HepG2 (cell line): Measurements from ENCODE around the gene CPA2. TPM values are rescaled to one million over a fixed set of nuclear protein-coding genes. Genes with fewer than 3 reads are reported as not detected.
A peak's percentile ranks its signal among the peaks of the same experiment; 100 is the strongest.

Experiments
- ATAC-seq: fragments of 200-7000 bp; cut with Tn5 transposase; 3 replicates; pipeline ENCODE4 v1.9.1; 2020; ENCODE audit warnings: mild to moderate bottlenecking, moderate library complexity
- BruUV-seq: library from RNA; stranded (reverse); fragments of 400-500 nt; replicated peaks from 2 replicates; lab custom pipeline; 2021; lab: Mats Ljungman, UMichigan
- CTCF ChIA-PET: fragments of 300-600 bp; formaldehyde crosslinking; extraction: SDS; loops from one replicate; lab custom pipeline; 2021; ENCODE audit warnings: low total read pairs, inconsistent platforms, low intra/inter-chr PET ratio; lab: Yijun Ruan, JAX
- POLR2A ChIA-PET: fragments of 350-600 bp; sonication (Branson Sonifier 250); formaldehyde crosslinking; loops from one replicate; lab custom pipeline; 2020; ENCODE audit warnings: antibody characterized with exemption, inconsistent platforms; lab: Yijun Ruan, JAX
- DNase-seq: peaks from one replicate; pipeline ENCODE4 v3.0.0-alpha.2; 2015; ENCODE audit warnings: low spot score
- FAIRE-seq: peaks from 3 replicates; lab custom pipeline; 2011; peaks lifted over from hg19 to GRCh38; lab: Jason Lieb, UNC
- H2AFZ ChIP-seq: one replicate; pipeline ENCODE4 v1.6.1; 2011; ENCODE audit warnings: low read length, inconsistent platforms
- H3K27ac ChIP-seq: fragments of 300-600 bp; 3 replicates; pipeline ENCODE4 v1.8.0; 2011; ENCODE audit warnings: mixed run types, mild to moderate bottlenecking, mixed read lengths, low read length, inconsistent platforms; ENCODE audit not compliant: insufficient read depth; ENCODE audit errors: extremely low read length
- H3K27me3 ChIP-seq, 2 experiments: fragments of 200-600 bp in 1 of 2; 2 replicates in 1 of 2; 3 replicates in 1 of 2; pipeline versions ENCODE4 v1.6.0 to v1.8.0; 2011; ENCODE audit warnings: low read length in 2 of 2, mild to moderate bottlenecking in 2 of 2, moderate library complexity in 2 of 2, inconsistent platforms in 1 of 2; ENCODE audit not compliant: insufficient read depth in 2 of 2, control insufficient read depth in 1 of 2
- H3K36me3 ChIP-seq, 2 experiments: fragments of 200-600 bp in 1 of 2; replicated peaks in 1 of 2; 2 replicates in 1 of 2; 3 replicates in 1 of 2; pipeline versions ENCODE4 v1.5.1 to v1.8.0; 2011; ENCODE audit warnings: low read length in 2 of 2, inconsistent platforms in 1 of 2; ENCODE audit not compliant: insufficient read depth in 2 of 2, control insufficient read depth in 1 of 2
- H3K4me1 ChIP-seq: 2 replicates; pipeline ENCODE4 v1.5.1; 2012; ENCODE audit warnings: low read length, inconsistent platforms; ENCODE audit not compliant: insufficient read depth
- H3K4me2 ChIP-seq: 2 replicates; pipeline ENCODE4 v1.6.0; 2011; ENCODE audit warnings: low read depth, low read length, inconsistent platforms
- H3K4me3 ChIP-seq, 3 experiments: fragments of 200-600 bp in 1 of 3; sonication (generic), shearing (Covaris generic) in 1 of 3; replicated peaks in 1 of 3; 2 replicates each; pipeline ENCODE4 v1.5.1; 2011 to 2016; ENCODE audit warnings: low read length in 3 of 3, inconsistent platforms in 2 of 3, low read depth in 2 of 3, mild to moderate bottlenecking in 2 of 3, control low read depth in 1 of 3, mixed read lengths in 1 of 3; ENCODE audit not compliant: insufficient read depth in 1 of 3
- H3K79me2 ChIP-seq: one replicate; pipeline ENCODE4 v1.6.1; 2011; ENCODE audit warnings: low read length, inconsistent platforms; ENCODE audit not compliant: insufficient read depth
- H3K9ac ChIP-seq: 2 replicates; pipeline ENCODE4 v1.6.0; 2011; ENCODE audit warnings: mild to moderate bottlenecking, low read depth, low read length, inconsistent platforms; ENCODE audit not compliant: insufficient read depth
- H3K9me3 ChIP-seq: 2 replicates; pipeline ENCODE4 v1.5.1; 2012; ENCODE audit warnings: mild to moderate bottlenecking, low read length
- H4K20me1 ChIP-seq: 2 replicates; pipeline ENCODE4 v1.6.0; 2011; ENCODE audit warnings: inconsistent platforms, mild to moderate bottlenecking, low read length, moderate library complexity; ENCODE audit not compliant: insufficient read depth
- CEBPB ChIP-seq: IDR thresholded peaks from 2 replicates; pipeline ENCODE4 v1.6.1; 2011; ENCODE audit warnings: low read depth, low read length, improper control_type of control experiment, borderline replicate concordance
- CEBPG ChIP-seq: IDR thresholded peaks from 2 replicates; pipeline ENCODE4 v1.6.1; 2016
- FOSL2 ChIP-seq: sonication (generic); formaldehyde crosslinking; IDR thresholded peaks from 2 replicates; pipeline ENCODE4 v1.4.0; 2020; ENCODE audit warnings: missing genetic modification reagents
- IKZF1 ChIP-seq: fragments of 450-650 bp; IDR thresholded peaks from 2 replicates; pipeline ENCODE4 v1.7.1; 2016
- MEIS2 ChIP-seq: sonication (generic); formaldehyde crosslinking; IDR thresholded peaks from 2 replicates; pipeline ENCODE4 v1.9.0; 2021; ENCODE audit warnings: mild to moderate bottlenecking, missing genetic modification reagents
- MXD3 ChIP-seq: IDR thresholded peaks from 2 replicates; pipeline ENCODE4 v1.6.1; 2016; ENCODE audit warnings: mild to moderate bottlenecking, missing biosample characterization, missing genetic modification reagents
- NCOA1 ChIP-seq: sonication (generic); formaldehyde crosslinking; IDR thresholded peaks from 2 replicates; pipeline ENCODE4 v1.9.0; 2021; ENCODE audit warnings: missing genetic modification reagents
- NCOA2 ChIP-seq: sonication (generic); formaldehyde crosslinking; IDR thresholded peaks from 2 replicates; pipeline ENCODE4 v1.8.0; 2022; ENCODE audit warnings: inconsistent platforms
- POGK ChIP-seq: sonication (generic); formaldehyde crosslinking; conservative IDR thresholded peaks from 2 replicates; pipeline ENCODE4 v1.8.0; 2022; ENCODE audit warnings: mild to moderate bottlenecking, moderate library complexity, missing genetic modification reagents
- SRF ChIP-seq: IDR thresholded peaks from 2 replicates; pipeline ENCODE4 v1.6.1; 2011; ENCODE audit warnings: mild to moderate bottlenecking, low read depth, low read length, moderate library complexity
- ZNF674 ChIP-seq: sonication (generic); formaldehyde crosslinking; IDR thresholded peaks from 2 replicates; pipeline ENCODE4 v1.5.0; 2020; ENCODE audit warnings: low read depth, mild to moderate bottlenecking, missing genetic modification reagents
- ZNF772 ChIP-seq: sonication (generic); formaldehyde crosslinking; IDR thresholded peaks from 2 replicates; pipeline ENCODE4 v1.5.0; 2020; ENCODE audit warnings: mild to moderate bottlenecking, missing genetic modification reagents
- WGBS: methylation state at CpG from one replicate; pipeline ENCODE4 v1.1.6; 2017; ENCODE audit warnings: low lambda C conversion rate; 5-methylcytosine and 5-hydroxymethylcytosine counted together
- in situ Hi-C: cut with HindIII; loops from 2 replicates; pipeline ENCODE4 v1.10.0; 2017; ENCODE audit warnings: low pct_unique_long_range_greater_than_20kb; ENCODE audit not compliant: extremely low pct_ligation_motif_present
- intact Hi-C: fragments of 100-400 bp; cut with micrococcal nuclease; formaldehyde crosslinking; loops from one replicate; pipeline ENCODE4 v1.10.0; 2022; ENCODE audit not compliant: unreplicated experiment
- polyA plus RNA-seq, 8 experiments: library from polyadenylated mRNA; depleted of rRNA in 3 of 8; stranded (reverse) in 7 of 8; unstranded in 1 of 8; fragments of >200 nt; fragmentation: Illumina TruSeq in 4 of 8; extraction: Trizol in 4 of 8; gene quantifications; 2 replicates each; pipeline versions ENCODE4 v1.2.1 to v1.2.3, GENCODE V29; 2011 to 2016; ENCODE audit warnings: low read depth in 4 of 8, missing spikeins in 1 of 8, mixed read lengths in 1 of 8; ENCODE audit not compliant: insufficient read depth in 1 of 8
- total RNA-seq, 5 experiments: library from RNA; depleted of rRNA; stranded (reverse); fragments of >200 nt; fragmentation: Illumina TruSeq; extraction: Trizol; gene quantifications; 2 replicates each; pipeline ENCODE4 v1.2.3, GENCODE V29; 2016; ENCODE audit warnings: low read depth in 1 of 5
- TF ChIP-seq, protein P1 (sequence below): sonication (generic); formaldehyde crosslinking; IDR thresholded peaks from 2 replicates; pipeline ENCODE4 v1.5.0; 2020; ENCODE audit warnings: missing genetic modification reagents, mild to moderate bottlenecking, borderline replicate concordance
- TF ChIP-seq, protein P2 (sequence below): IDR thresholded peaks from 2 replicates; pipeline ENCODE4 v1.6.1; 2016
- TF ChIP-seq, protein P3 (sequence below): sonication (generic); formaldehyde crosslinking; IDR thresholded peaks from 2 replicates; pipeline ENCODE4 v1.4.0; 2020; ENCODE audit warnings: missing genetic modification reagents

CPA2 gene
- total and polyA plus RNA-seq, 2 of the 13 experiments (the other 11 are each of a cell fraction or from before 2014, with no cell fraction given): not detected

- TF ChIP-seq, protein P1, sequence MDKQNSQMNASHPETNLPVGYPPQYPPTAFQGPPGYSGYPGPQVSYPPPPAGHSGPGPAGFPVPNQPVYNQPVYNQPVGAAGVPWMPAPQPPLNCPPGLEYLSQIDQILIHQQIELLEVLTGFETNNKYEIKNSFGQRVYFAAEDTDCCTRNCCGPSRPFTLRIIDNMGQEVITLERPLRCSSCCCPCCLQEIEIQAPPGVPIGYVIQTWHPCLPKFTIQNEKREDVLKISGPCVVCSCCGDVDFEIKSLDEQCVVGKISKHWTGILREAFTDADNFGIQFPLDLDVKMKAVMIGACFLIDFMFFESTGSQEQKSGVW (CRISPR knock-in tag): no peak
- TF ChIP-seq CEBPB (peak; percentile 68), CEBPG (CRISPR knock-in tag) (peak; percentile 22; the same call in 1 of the 2 replicates), FOSL2 (peak; percentile 92), POGK (no peak)
- TF ChIP-seq, protein P2, sequence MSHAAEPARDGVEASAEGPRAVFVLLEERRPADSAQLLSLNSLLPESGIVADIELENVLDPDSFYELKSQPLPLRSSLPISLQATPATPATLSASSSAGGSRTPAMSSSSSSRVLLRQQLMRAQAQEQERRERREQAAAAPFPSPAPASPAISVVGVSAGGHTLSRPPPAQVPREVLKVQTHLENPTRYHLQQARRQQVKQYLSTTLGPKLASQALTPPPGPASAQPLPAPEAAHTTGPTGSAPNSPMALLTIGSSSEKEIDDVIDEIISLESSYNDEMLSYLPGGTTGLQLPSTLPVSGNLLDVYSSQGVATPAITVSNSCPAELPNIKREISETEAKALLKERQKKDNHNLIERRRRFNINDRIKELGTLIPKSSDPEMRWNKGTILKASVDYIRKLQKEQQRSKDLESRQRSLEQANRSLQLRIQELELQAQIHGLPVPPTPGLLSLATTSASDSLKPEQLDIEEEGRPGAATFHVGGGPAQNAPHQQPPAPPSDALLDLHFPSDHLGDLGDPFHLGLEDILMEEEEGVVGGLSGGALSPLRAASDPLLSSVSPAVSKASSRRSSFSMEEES (CRISPR knock-in tag): no peak
These were observed 37.3 kb downstream of the CPA2 start (continued) for GRCh38 chr7:130303982-130304381.

GRCh38 chr7:130304878-130305277 is 38.2 kb downstream of the CPA2 start:
- ChIA-PET CTCF (no interaction called here), POLR2A (no interaction called here)
- ATAC-seq: no peak
- BruUV-seq: no TSS peak
- in situ Hi-C loops: no loop called here
- no peak overlapping the region for H2AFZ ChIP-seq
- H3K9ac ChIP-seq: no peak overlapping the region
- intact Hi-C loops: no loop called here
- 76% methylated on average over 3 of the region's 3 CpGs for WGBS
- no peak overlapping the region for H3K27ac ChIP-seq
- no peak for DNase-seq
- no peak overlapping the region for H3K4me3 ChIP-seq
- H3K4me2 ChIP-seq: no peak overlapping the region
- H3K36me3 ChIP-seq: no peaks in the 10 kb centered on the region
- no peak for FAIRE-seq
- H4K20me1 ChIP-seq: no peaks in the 10 kb centered on the region
- H3K79me2 ChIP-seq: no peaks in the 10 kb centered on the region
- no peaks in the 10 kb centered on the region for H3K9me3 ChIP-seq
- peaks cover 1 to 17% of the 10 kb centered on the region in 2 experiments; a peak in 3 of 5 replicates for H3K27me3 ChIP-seq
- no peak for TF ChIP-seq MEIS2
- TF ChIP-seq, protein P3, sequence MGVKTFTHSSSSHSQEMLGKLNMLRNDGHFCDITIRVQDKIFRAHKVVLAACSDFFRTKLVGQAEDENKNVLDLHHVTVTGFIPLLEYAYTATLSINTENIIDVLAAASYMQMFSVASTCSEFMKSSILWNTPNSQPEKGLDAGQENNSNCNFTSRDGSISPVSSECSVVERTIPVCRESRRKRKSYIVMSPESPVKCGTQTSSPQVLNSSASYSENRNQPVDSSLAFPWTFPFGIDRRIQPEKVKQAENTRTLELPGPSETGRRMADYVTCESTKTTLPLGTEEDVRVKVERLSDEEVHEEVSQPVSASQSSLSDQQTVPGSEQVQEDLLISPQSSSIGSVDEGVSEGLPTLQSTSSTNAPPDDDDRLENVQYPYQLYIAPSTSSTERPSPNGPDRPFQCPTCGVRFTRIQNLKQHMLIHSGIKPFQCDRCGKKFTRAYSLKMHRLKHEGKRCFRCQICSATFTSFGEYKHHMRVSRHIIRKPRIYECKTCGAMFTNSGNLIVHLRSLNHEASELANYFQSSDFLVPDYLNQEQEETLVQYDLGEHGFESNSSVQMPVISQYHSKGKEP (CRISPR knock-in tag): no peak
- TF ChIP-seq NCOA1 (CRISPR knock-in tag): no peak
- no peak for TF ChIP-seq ZNF674 (CRISPR knock-in tag)
- TF ChIP-seq ZNF772 (CRISPR knock-in tag): no peak
- TF ChIP-seq MXD3 (CRISPR knock-in tag): no peak
- no peak for TF ChIP-seq SRF
- no peak for TF ChIP-seq IKZF1
- no peak for TF ChIP-seq NCOA2 (CRISPR knock-in tag)
- TF ChIP-seq, all 625 proteins: peak for 0
- peaks cover 7% of the 10 kb centered on the region for H3K4me1 ChIP-seq
